HCT116 (cell line): ENCODE measurements around the gene RHBDD3. TPM values are rescaled to one million over a fixed set of nuclear protein-coding genes. Genes with fewer than 3 reads are reported as not detected.

ENCODE experiments used
- ATAC-seq: fragments of 200-7000 bp; cut with Tn5 transposase; 2 replicates; pipeline ENCODE4 v1.9.1; 2020; ENCODE audit warnings: mild to moderate bottlenecking, moderate library complexity
- BruUV-seq: library from RNA; stranded (reverse); fragments of 400-500 nt; replicated peaks from 2 replicates; lab custom pipeline; 2021; lab: Mats Ljungman, UMichigan
- CTCF ChIA-PET: fragments of 300-600 bp; sonication (Branson Sonifier 250); formaldehyde crosslinking; loops from one replicate; lab custom pipeline; 2021; ENCODE audit warnings: antibody characterized with exemption; lab: Charles Lee
- POLR2A ChIA-PET: fragments of 300-600, 350-600 bp; sonication (Branson Sonifier 250); formaldehyde crosslinking; loops from one replicate; lab custom pipeline; 2021; ENCODE audit warnings: antibody characterized with exemption; lab: Charles Lee
- RAD21 ChIA-PET, 2 experiments: fragments of 300-600 bp; sonication (Branson Sonifier 250); formaldehyde crosslinking; loops; one replicate each; lab custom pipeline; 2023; ENCODE audit warnings: low total read pairs in 2 of 2; ENCODE audit not compliant: uncharacterized antibody in 2 of 2, unreplicated experiment in 2 of 2, low non-redundant PET in 1 of 2; lab: Charles Lee
- DNase-seq: peaks from one replicate; pipeline ENCODE4 v3.0.0-alpha.2; 2010; ENCODE audit warnings: low read depth, low spot score
- H2AFZ ChIP-seq: fragments of 200-600 bp; shearing (Covaris generic), sonication (generic); 2 replicates; pipeline ENCODE4 v1.6.1; 2017; ENCODE audit warnings: low read depth, mixed run types, mixed read lengths, antibody characterized with exemption, low read length; ENCODE audit not compliant: poor library complexity, severe bottlenecking
- H3K27ac ChIP-seq: 2 replicates; pipeline ENCODE4 v1.5.1; 2012; ENCODE audit warnings: low read depth, low read length
- H3K27me3 ChIP-seq: fragments of 200-600 bp; sonication (generic); 2 replicates; pipeline ENCODE4 v1.6.1; 2016; ENCODE audit warnings: mixed run types, low read length, mixed read lengths; ENCODE audit not compliant: insufficient read depth
- H3K36me3 ChIP-seq, 2 experiments: fragments of 200-500 bp in 1 of 2; fragments of 200-600 bp in 1 of 2; sonication (Bioruptor generic) in 1 of 2; sonication (generic) in 1 of 2; 2 replicates each; pipeline versions ENCODE4 v1.5.1 to v1.6.1; 2014 to 2016; ENCODE audit warnings: low read length in 2 of 2, inconsistent platforms in 1 of 2, mixed read lengths in 1 of 2, mixed run types in 1 of 2; ENCODE audit not compliant: insufficient read depth in 2 of 2, control insufficient read depth in 1 of 2
- H3K4me1 ChIP-seq, 2 experiments: fragments of 200-600 bp in 1 of 2; sonication (generic) in 1 of 2; 2 replicates each; pipeline versions ENCODE4 v1.5.1 to v1.6.1; 2012 to 2017; ENCODE audit warnings: low read length in 2 of 2, inconsistent platforms in 1 of 2, mild to moderate bottlenecking in 1 of 2, mixed read lengths in 1 of 2, mixed run types in 1 of 2, moderate library complexity in 1 of 2; ENCODE audit not compliant: insufficient read depth in 2 of 2, control insufficient read depth in 1 of 2
- H3K4me2 ChIP-seq: fragments of 200-600 bp; sonication (generic); 2 replicates; pipeline ENCODE4 v1.6.1; 2017; ENCODE audit warnings: mixed run types, low read length, mixed read lengths
- H3K4me3 ChIP-seq, 2 experiments: fragments of 200-600 bp in 1 of 2; sonication (generic) in 1 of 2; replicated peaks in 1 of 2; 2 replicates each; pipeline ENCODE4 v1.5.1; 2011 to 2016; ENCODE audit warnings: low read length in 2 of 2, control low read depth in 1 of 2, low read depth in 1 of 2, mild to moderate bottlenecking in 1 of 2, mixed read lengths in 1 of 2, mixed run types in 1 of 2
- H3K79me2 ChIP-seq: fragments of 200-600 bp; sonication (generic); 2 replicates; pipeline ENCODE4 v1.6.1; 2017; ENCODE audit warnings: mild to moderate bottlenecking, mixed run types, low read length, moderate library complexity, mixed read lengths; ENCODE audit not compliant: insufficient read depth
- H3K9ac ChIP-seq: fragments of 200-600 bp; sonication (generic); 2 replicates; pipeline ENCODE4 v1.6.1; 2016; ENCODE audit warnings: low read length, mixed read lengths
- H3K9me2 ChIP-seq: fragments of 200-600 bp; sonication (generic), shearing (Covaris generic); 2 replicates; pipeline ENCODE4 v1.6.1; 2017; ENCODE audit warnings: mixed run types, mild to moderate bottlenecking, moderate library complexity; ENCODE audit not compliant: insufficient read depth
- H3K9me3 ChIP-seq, 2 experiments: fragments of 200-500 bp in 1 of 2; fragments of 200-600 bp in 1 of 2; sonication (Bioruptor generic) in 1 of 2; sonication (generic) in 1 of 2; 2 replicates each; pipeline ENCODE4 v1.6.1; 2014 to 2017; ENCODE audit warnings: low read length in 2 of 2, mixed read lengths in 2 of 2, inconsistent platforms in 1 of 2, low read depth in 1 of 2, mild to moderate bottlenecking in 1 of 2, mixed run types in 1 of 2, moderate library complexity in 1 of 2; ENCODE audit not compliant: control insufficient read depth in 1 of 2, insufficient read depth in 1 of 2
- H4K20me1 ChIP-seq: fragments of 200-600 bp; sonication (generic), shearing (Covaris generic); 2 replicates; pipeline ENCODE4 v1.6.1; 2017; ENCODE audit warnings: mixed run types, mild to moderate bottlenecking, moderate library complexity; ENCODE audit not compliant: insufficient read depth
- EZH2 ChIP-seq: fragments of 200-600 bp; sonication (generic); IDR thresholded peaks from 2 replicates; pipeline ENCODE4 v1.6.1; 2017; ENCODE audit warnings: antibody characterized with exemption, mixed run types
- POLR2A ChIP-seq: IDR thresholded peaks from 2 replicates; pipeline ENCODE4 v1.7.0; 2011; ENCODE audit warnings: borderline replicate concordance; ENCODE audit not compliant: insufficient read depth, insufficient read length; ENCODE audit errors: extremely low read depth
- SIN3A ChIP-seq: IDR thresholded peaks from 2 replicates; pipeline ENCODE4 v1.6.1; 2012; ENCODE audit warnings: low read depth
- TCF7L2 ChIP-seq: IDR thresholded peaks from 2 replicates; pipeline ENCODE4 v1.7.0; 2011; ENCODE audit warnings: borderline replicate concordance, inconsistent platforms; ENCODE audit not compliant: insufficient read depth, insufficient read length; ENCODE audit errors: extremely low read depth
- intact Hi-C: fragments of 100-400 bp; cut with micrococcal nuclease; formaldehyde crosslinking; loops from 2 replicates; pipeline ENCODE4 v1.10.0; 2022
- total RNA-seq: library from RNA; stranded (reverse); gene quantifications from one replicate; pipeline ENCODE4 v1.2.1, GENCODE V29; 2021; ENCODE audit not compliant: unreplicated experiment
- TF ChIP-seq, protein P1 (sequence below): IDR thresholded peaks from 2 replicates; pipeline ENCODE4 v1.6.1; 2012; ENCODE audit warnings: low read depth
- TF ChIP-seq, protein P2 (sequence below): IDR thresholded peaks from 2 replicates; pipeline ENCODE4 v1.6.1; 2011; ENCODE audit warnings: mild to moderate bottlenecking, low read length, moderate library complexity; ENCODE audit not compliant: insufficient replicate concordance; ENCODE audit errors: extremely low read depth

RHBDD3 gene
- total RNA-seq, 1 experiment from 2014 or later = 30.2 TPM

DNA sequence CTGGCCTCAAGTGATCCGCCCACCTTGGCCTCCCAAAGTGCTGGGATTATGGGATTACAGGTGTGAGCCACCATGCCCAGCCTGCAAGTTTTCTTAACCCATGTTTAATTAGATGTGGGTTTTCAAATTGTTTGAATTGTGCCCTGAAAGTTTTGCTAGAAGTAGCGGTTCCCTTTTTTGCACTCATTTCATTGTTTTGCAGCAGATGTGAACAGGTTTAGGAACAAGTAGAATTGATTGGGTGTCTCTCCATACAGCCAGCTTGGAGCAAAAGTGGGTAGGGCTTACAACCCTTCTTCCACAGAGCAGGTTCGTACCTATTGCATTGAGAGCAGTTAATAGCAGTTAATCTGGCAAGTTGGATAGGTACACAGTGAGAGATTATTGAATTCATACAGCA, 16.4 kb upstream of the RHBDD3 start:
- ATAC-seq = no peak
- H3K9me3 ChIP-seq = no peaks in the 10 kb centered on the region
- no peak overlapping the region for H3K4me2 ChIP-seq
- no peaks in the 10 kb centered on the region for H3K9me2 ChIP-seq
- POLR2A ChIA-PET = no interaction called here
- H3K9ac ChIP-seq = no peak overlapping the region
- no peaks in the 10 kb centered on the region for H3K27me3 ChIP-seq
- no peaks in the 10 kb centered on the region for H3K4me1 ChIP-seq
- H4K20me1 ChIP-seq = peaks cover 40% of the 10 kb centered on the region; the same call in 1 of the 2 replicates
- peaks cover 63 to 75% of the 10 kb centered on the region in 2 experiments for H3K36me3 ChIP-seq
- TF ChIP-seq, protein P1, sequence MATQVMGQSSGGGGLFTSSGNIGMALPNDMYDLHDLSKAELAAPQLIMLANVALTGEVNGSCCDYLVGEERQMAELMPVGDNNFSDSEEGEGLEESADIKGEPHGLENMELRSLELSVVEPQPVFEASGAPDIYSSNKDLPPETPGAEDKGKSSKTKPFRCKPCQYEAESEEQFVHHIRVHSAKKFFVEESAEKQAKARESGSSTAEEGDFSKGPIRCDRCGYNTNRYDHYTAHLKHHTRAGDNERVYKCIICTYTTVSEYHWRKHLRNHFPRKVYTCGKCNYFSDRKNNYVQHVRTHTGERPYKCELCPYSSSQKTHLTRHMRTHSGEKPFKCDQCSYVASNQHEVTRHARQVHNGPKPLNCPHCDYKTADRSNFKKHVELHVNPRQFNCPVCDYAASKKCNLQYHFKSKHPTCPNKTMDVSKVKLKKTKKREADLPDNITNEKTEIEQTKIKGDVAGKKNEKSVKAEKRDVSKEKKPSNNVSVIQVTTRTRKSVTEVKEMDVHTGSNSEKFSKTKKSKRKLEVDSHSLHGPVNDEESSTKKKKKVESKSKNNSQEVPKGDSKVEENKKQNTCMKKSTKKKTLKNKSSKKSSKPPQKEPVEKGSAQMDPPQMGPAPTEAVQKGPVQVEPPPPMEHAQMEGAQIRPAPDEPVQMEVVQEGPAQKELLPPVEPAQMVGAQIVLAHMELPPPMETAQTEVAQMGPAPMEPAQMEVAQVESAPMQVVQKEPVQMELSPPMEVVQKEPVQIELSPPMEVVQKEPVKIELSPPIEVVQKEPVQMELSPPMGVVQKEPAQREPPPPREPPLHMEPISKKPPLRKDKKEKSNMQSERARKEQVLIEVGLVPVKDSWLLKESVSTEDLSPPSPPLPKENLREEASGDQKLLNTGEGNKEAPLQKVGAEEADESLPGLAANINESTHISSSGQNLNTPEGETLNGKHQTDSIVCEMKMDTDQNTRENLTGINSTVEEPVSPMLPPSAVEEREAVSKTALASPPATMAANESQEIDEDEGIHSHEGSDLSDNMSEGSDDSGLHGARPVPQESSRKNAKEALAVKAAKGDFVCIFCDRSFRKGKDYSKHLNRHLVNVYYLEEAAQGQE = no peak
- no peak for TF ChIP-seq SIN3A
- no peak for TF ChIP-seq EZH2
- TF ChIP-seq, all 23 proteins: peak for 0
- ChIA-PET RAD21 (no interaction called here), CTCF (no interaction called here)
- H3K27ac ChIP-seq = no peak overlapping the region
- H3K4me3 ChIP-seq = no peak overlapping the region
- peaks cover 100% of the 10 kb centered on the region for H3K79me2 ChIP-seq
- no peak overlapping the region for H2AFZ ChIP-seq
- intact Hi-C loops = no loop called here
- no TSS peak for BruUV-seq
- DNase-seq = no peak

DNA sequence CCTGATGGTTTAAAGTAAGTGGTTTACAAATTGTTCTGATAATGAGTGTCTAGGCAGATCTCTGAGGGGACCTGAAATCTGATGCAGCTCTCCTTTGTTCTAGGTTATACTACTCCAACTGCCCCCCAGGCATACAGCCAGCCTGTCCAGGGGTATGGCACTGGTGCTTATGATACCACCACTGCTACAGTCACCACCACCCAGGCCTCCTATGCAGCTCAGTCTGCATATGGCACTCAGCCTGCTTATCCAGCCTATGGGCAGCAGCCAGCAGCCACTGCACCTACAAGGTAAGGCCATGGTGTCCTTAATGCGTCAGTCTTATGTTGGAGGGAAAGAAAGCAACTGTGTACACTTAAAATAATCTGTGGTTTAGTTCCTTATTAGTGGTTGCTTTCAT, 10.1 kb upstream of the RHBDD3 start:
- DNase-seq (no peak), ATAC-seq (no peak)
- intact Hi-C loops = no loop called here
- BruUV-seq = no TSS peak
- no peak overlapping the region for H3K4me2 ChIP-seq
- H3K4me1 ChIP-seq = no peaks in the 10 kb centered on the region
- POLR2A ChIA-PET = no interaction called here
- H3K79me2 ChIP-seq = peaks cover 100% of the 10 kb centered on the region
- RAD21 ChIA-PET = no interaction called here
- no peak overlapping the region for H3K9ac ChIP-seq
- H3K9me3 ChIP-seq = no peaks in the 10 kb centered on the region
- no peak overlapping the region for H3K27ac ChIP-seq
- H3K36me3 ChIP-seq = peaks cover 73 to 86% of the 10 kb centered on the region in 2 experiments
- H3K4me3 ChIP-seq = no peak overlapping the region
- peaks cover 63% of the 10 kb centered on the region; the same call in 1 of the 2 replicates for H4K20me1 ChIP-seq
- H2AFZ ChIP-seq = no peak overlapping the region
- CTCF ChIA-PET = no interaction called here
- no peaks in the 10 kb centered on the region for H3K9me2 ChIP-seq
- H3K27me3 ChIP-seq = no peaks in the 10 kb centered on the region
- TF ChIP-seq POLR2A = no peak
- TF ChIP-seq, protein P2, sequence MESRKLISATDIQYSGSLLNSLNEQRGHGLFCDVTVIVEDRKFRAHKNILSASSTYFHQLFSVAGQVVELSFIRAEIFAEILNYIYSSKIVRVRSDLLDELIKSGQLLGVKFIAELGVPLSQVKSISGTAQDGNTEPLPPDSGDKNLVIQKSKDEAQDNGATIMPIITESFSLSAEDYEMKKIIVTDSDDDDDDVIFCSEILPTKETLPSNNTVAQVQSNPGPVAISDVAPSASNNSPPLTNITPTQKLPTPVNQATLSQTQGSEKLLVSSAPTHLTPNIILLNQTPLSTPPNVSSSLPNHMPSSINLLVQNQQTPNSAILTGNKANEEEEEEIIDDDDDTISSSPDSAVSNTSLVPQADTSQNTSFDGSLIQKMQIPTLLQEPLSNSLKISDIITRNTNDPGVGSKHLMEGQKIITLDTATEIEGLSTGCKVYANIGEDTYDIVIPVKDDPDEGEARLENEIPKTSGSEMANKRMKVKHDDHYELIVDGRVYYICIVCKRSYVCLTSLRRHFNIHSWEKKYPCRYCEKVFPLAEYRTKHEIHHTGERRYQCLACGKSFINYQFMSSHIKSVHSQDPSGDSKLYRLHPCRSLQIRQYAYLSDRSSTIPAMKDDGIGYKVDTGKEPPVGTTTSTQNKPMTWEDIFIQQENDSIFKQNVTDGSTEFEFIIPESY = no peak
- TF ChIP-seq TCF7L2 = no peak
- TF ChIP-seq, protein P1 = no peak
